Right lobe of liver (tissue), 6 donors: ENCODE data around the gene ARL1. TPM values are rescaled to one million over a fixed set of nuclear protein-coding genes. Genes with fewer than 3 reads are reported as not detected.

Experiments
- ATAC-seq, 4 donors: fragments of 200-7000 bp; cut with Tn5 transposase; one replicate each; pipeline ENCODE4 v1.9.1; 2020; ENCODE audit warnings: mild to moderate bottlenecking in 4 of 4, moderate library complexity in 4 of 4
- DNase-seq, 3 donors: peaks; one replicate each; pipeline ENCODE4 v3.0.0-alpha.2; 2020
- H3K27ac ChIP-seq, 3 donors: fragments of 200-600 bp; one replicate each; pipeline ENCODE4 v1.8.0; 2022
- H3K27me3 ChIP-seq, 2 donors: fragments of 200-600 bp; one replicate each; pipeline ENCODE4 v1.8.0; 2022
- H3K36me3 ChIP-seq, 4 donors: fragments of 200-600 bp; sonication (generic) in 1 of 4; one replicate each; pipeline versions ENCODE4 v1.5.1 to v1.8.0; 2017 to 2022; ENCODE audit warnings: control low read depth in 1 of 4
- H3K4me1 ChIP-seq, 4 donors: fragments of 200-600 bp; sonication (generic) in 1 of 4; one replicate each; pipeline versions ENCODE4 v1.5.1 to v1.8.0; 2017 to 2022; ENCODE audit warnings: control low read depth in 1 of 4
- H3K4me3 ChIP-seq, 3 donors: fragments of 200-600 bp; one replicate each; pipeline ENCODE4 v1.8.0; 2022
- H3K9me3 ChIP-seq, 4 donors: fragments of 200-600 bp; sonication (generic) in 1 of 4; one replicate each; pipeline versions ENCODE4 v1.5.1 to v1.8.0; 2017 to 2022; ENCODE audit warnings: control low read depth in 1 of 4
- CTCF ChIP-seq, 4 donors: fragments of 200-600 bp in 3 of 4; fragments of 450-650 bp in 1 of 4; IDR thresholded peaks; one replicate each; pipeline versions ENCODE4 v1.5.1 to v1.8.0; 2016 to 2022; ENCODE audit warnings: antibody characterized with exemption in 4 of 4, mild to moderate bottlenecking in 2 of 4
- POLR2A ChIP-seq: fragments of 450-650 bp; IDR thresholded peaks from one replicate; pipeline ENCODE4 v1.6.1; 2017; ENCODE audit warnings: antibody characterized with exemption, mild to moderate bottlenecking
- WGBS: methylation state at CpG from one replicate; pipeline ENCODE4 v1.1.6; 2018; ENCODE audit warnings: low coverage, low lambda C conversion rate; ENCODE audit not compliant: insufficient coverage; ENCODE audit errors: missing lambda C conversion rate; 5-methylcytosine and 5-hydroxymethylcytosine counted together
- intact Hi-C, 2 donors: fragments of 100-400 bp; cut with DNase I; formaldehyde crosslinking; loops; one replicate each; pipeline versions ENCODE4 v1.11.2 to v1.14.1; 2022
- long read RNA-seq: library from polyadenylated mRNA; unstranded; transcript quantifications from one replicate; pipeline ENCODE4 v2.0.0, GENCODE V29; 2019
- total RNA-seq, 6 experiments: library from RNA; depleted of rRNA in 2 of 6; stranded (reverse); fragments of >200 nt in 2 of 6; fragmentation: NEBNext Ultra II Directional in 3 of 6; extraction: Animal tissue kit (Norgen Biotek cat#: 25700) in 3 of 6; gene quantifications; one replicate each; pipeline versions ENCODE4 v1.1.0 to v1.2.4, GENCODE V29; 2016 to 2023
- donor health status: DM: no; HTN: yes; CAD: no.
- donor health status: DM: no; HTN: no; CAD: no.
- donor health status: DM: no; HTN: no; CAD: no.
- donor health status: DM: no; HTN: yes; CAD: no.
- donor health status: DM: no; HTN: yes; CAD: no.

The ARL1 gene
- 10 to 100 TPM; 42.5 to 64.4 (median 53.1) TPM for total RNA-seq
- long read RNA-seq, transcript ARL1-201 (6 exons, 3,241 nt) = major isoform, 12 of 13 reads
- long read RNA-seq, partial matches to known transcripts = 0 of 13 reads
- long read RNA-seq, other reads (novel, unspliced or antisense) = 1 of 13 reads

- Histone ChIP-seq H3K4me3 (peak within 1 kb of the TSS; percentile 90 to 96 (median 90)), H3K9me3 (no peaks in the 10 kb centered on the region), H3K27me3 (no peaks in the 10 kb centered on the region), H3K36me3 (no peaks in the 10 kb centered on the region), H3K4me1 (peaks cover 0 to 15% (median 4%) of the 10 kb centered on the region in 4 donors), H3K27ac (peak within 1 kb of the TSS; percentile 87 to 98 (median 95))
- DNase-seq (peak; percentile 86 to 89 (median 88)), ATAC-seq (peak; percentile 92 to 96 (median 94))
- WGBS = under 1% methylated on average over 49 of the region's 71 CpGs
- TF ChIP-seq CTCF (IDR thresholded peaks at IDR 0.05) (no peak), POLR2A (peak; percentile 64)
- intact Hi-C loops = no loop called here
Observed at GRCh38 chr12:101407436-101408345, at the start of gene ARL1. Gene ARL1, minus strand, starts transcription at chr12:101407772. Its CDS starts 127 bp downstream, at chr12:101407645.

- no peaks in the 10 kb centered on the region for H3K4me1 ChIP-seq
- intact Hi-C loops = no loop called here
- H3K36me3 ChIP-seq = no peaks in the 10 kb centered on the region
- WGBS = 49% methylated on average over 4 of the region's 4 CpGs
- H3K4me3 ChIP-seq = no peak overlapping the region
- no peak overlapping the region for H3K27ac ChIP-seq
- DNase-seq (no peak), ATAC-seq (no peak)
- no peaks in the 10 kb centered on the region for H3K27me3 ChIP-seq
- H3K9me3 ChIP-seq = no peaks in the 10 kb centered on the region
- TF ChIP-seq POLR2A (no peak), CTCF (IDR thresholded peaks at IDR 0.05) (no peak)
Observed at GRCh38 chr12:101455685-101456084, 48.1 kb upstream of the ARL1 start.

GRCh38 chr12:101441461-101442224 lies 34.1 kb upstream of the ARL1 start:
- Histone ChIP-seq H3K4me3 (no peak overlapping the region), H3K27ac (no peak overlapping the region), H3K4me1 (no peaks in the 10 kb centered on the region), H3K9me3 (no peaks in the 10 kb centered on the region), H3K36me3 (no peaks in the 10 kb centered on the region), H3K27me3 (no peaks in the 10 kb centered on the region)
- no peak for ATAC-seq
- no peak for DNase-seq
- intact Hi-C loops = no loop called here
- TF ChIP-seq CTCF (IDR thresholded peaks at IDR 0.05) (no peak), POLR2A (no peak)

GRCh38 chr12:101439236-101439635 lies 31.7 kb upstream of the ARL1 start:
- TF ChIP-seq POLR2A (no peak), CTCF (IDR thresholded peaks at IDR 0.05) (no peak)
- Histone ChIP-seq H3K4me3 (no peak overlapping the region), H3K9me3 (no peaks in the 10 kb centered on the region), H3K27me3 (no peaks in the 10 kb centered on the region), H3K36me3 (no peaks in the 10 kb centered on the region), H3K27ac (no peak overlapping the region), H3K4me1 (no peaks in the 10 kb centered on the region)
- WGBS = 44% methylated on average over 5 of the region's 5 CpGs
- intact Hi-C loops = no loop called here
- ATAC-seq = no peak
- no peak for DNase-seq
